ENCODE results near the gene ROS1. TPM values are rescaled to one million over a fixed set of nuclear protein-coding genes. Genes with fewer than 3 reads are reported as not detected.

ROS1 gene
- total RNA-seq, 1 experiment from 2014 or later, result not detected

GRCh38 chr6:117344444-117345291 lies 81.1 kb downstream of the ROS1 start:
- no peak overlapping the region for H4K5ac ChIP-seq (ENCODE audit: insufficient read length, low read depth, low read length)
- H3K4ac ChIP-seq (ENCODE audit: low read depth, low read length), result no peak overlapping the region
- no peak overlapping the region for H3K18ac ChIP-seq (ENCODE audit: insufficient read length, low read depth, low read length)
- no peaks in the 10 kb centered on the region for H4K20me1 ChIP-seq (ENCODE audit: control insufficient read depth, insufficient read depth, insufficient read length)
- no peak overlapping the region for H3K27ac ChIP-seq (ENCODE audit: insufficient read length, low read depth, low read length)
- H3K4me2 ChIP-seq (ENCODE audit: insufficient read depth, insufficient read length, low read length), result no peak overlapping the region
- no peak for TF ChIP-seq CTCF (conservative IDR thresholded peaks at IDR 0.05)
- peaks cover 3% of the 10 kb centered on the region for H3K23me2 ChIP-seq (ENCODE audit: insufficient read length, low read depth, low read length, poor library complexity, severe bottlenecking)
- Mint-ChIP-seq H3K27ac (no peak overlapping the region), H3K36me3 (ENCODE audit: insufficient read depth in 1 of 3, low read depth in 3 of 3) (no peaks in the 10 kb centered on the region), H3K9me3 (no peaks in the 10 kb centered on the region), H3K4me1 (no peaks in the 10 kb centered on the region), H3K4me3 (no peak overlapping the region), H3K27me3 (ENCODE audit: low read depth) (no peaks in the 10 kb centered on the region; the same call in 1 of the 2 replicates)
- H3K14ac ChIP-seq (ENCODE audit: insufficient read depth, low read length), result no peak overlapping the region
- H3K23ac ChIP-seq (ENCODE audit: insufficient read length, low read depth, low read length), result no peak overlapping the region
- H4K8ac ChIP-seq (replicated peaks; ENCODE audit: insufficient read length, low read depth, low read length), result no peak overlapping the region
- H3T11ph ChIP-seq (ENCODE audit: low read length), result no peak overlapping the region
- H3K56ac ChIP-seq (ENCODE audit: insufficient read length, low read depth, low read length), result no peak overlapping the region
- DNase-seq, result no peak
- H2BK120ac ChIP-seq (ENCODE audit: low read depth, low read length, poor library complexity, severe bottlenecking), result no peak overlapping the region
- no peak overlapping the region for H2BK15ac ChIP-seq (ENCODE audit: low read depth, low read length)
- no peaks in the 10 kb centered on the region for H3K4me1 ChIP-seq (ENCODE audit: insufficient read depth, low read length)
- no peak overlapping the region for H2AFZ ChIP-seq (ENCODE audit: low read length)
- no peak overlapping the region for H2AK5ac ChIP-seq (ENCODE audit: insufficient read length, low read length)
- H3K27me3 ChIP-seq (ENCODE audit: insufficient read depth, low read length), result no peaks in the 10 kb centered on the region
- no peak overlapping the region for H4K91ac ChIP-seq (ENCODE audit: insufficient read length, low read depth, low read length)
- no peak overlapping the region for H3K9ac ChIP-seq (ENCODE audit: extremely low read depth, insufficient read length, low read length)
- no peaks in the 10 kb centered on the region for H3K79me2 ChIP-seq (ENCODE audit: insufficient read depth, low read length)
- no peaks in the 10 kb centered on the region for H3K79me1 ChIP-seq (ENCODE audit: insufficient read depth, low read depth, low read length, poor library complexity, severe bottlenecking)
- no CpG with 5 or more reads among the region's 12 CpGs for WGBS (ENCODE audit: extremely low coverage, insufficient read length, low lambda C conversion rate)
- no peak overlapping the region for H2BK5ac ChIP-seq (ENCODE audit: insufficient read length, low read length)
- no peaks in the 10 kb centered on the region for H3K9me3 ChIP-seq (ENCODE audit: control insufficient read depth, low read depth, low read length)
- no peak overlapping the region for H2BK12ac ChIP-seq (ENCODE audit: insufficient read length, low read depth, low read length)
- no peak overlapping the region for H2BK20ac ChIP-seq (ENCODE audit: low read depth, low read length, poor library complexity, severe bottlenecking)
